COR-L47 (cell line): ENCODE results near the gene TIGIT.

Experiments
- DNase-seq: peaks from one replicate; lab custom pipeline; 2025; lab: John Stamatoyannopoulos, UW

Gene TIGIT

GRCh38 chr3:114351822-114352145, 58.0 kb downstream of the TIGIT start:
- no peak for DNase-seq

GRCh38 chr3:114355653-114356052, 61.8 kb downstream of the TIGIT start:
- no peak for DNase-seq

- DNase-seq: no peak
These were observed 62.2 kb downstream of the TIGIT start for GRCh38 chr3:114356066-114356465.

GRCh38 chr3:114356525-114356924, 62.7 kb downstream of the TIGIT start:
- DNase-seq: no peak
